Measurements from ENCODE around the gene MYT1. TPM values are rescaled to one million over a fixed set of nuclear protein-coding genes. Genes with fewer than 3 reads are reported as not detected.

The MYT1 gene
- total and polyA plus RNA-seq, 9 of the 15 experiments (the other 6 are each of a cell fraction or from before 2014, with no cell fraction given) = 0.02 to 0.12 (median 0.06) TPM; not detected in 4

DNA sequence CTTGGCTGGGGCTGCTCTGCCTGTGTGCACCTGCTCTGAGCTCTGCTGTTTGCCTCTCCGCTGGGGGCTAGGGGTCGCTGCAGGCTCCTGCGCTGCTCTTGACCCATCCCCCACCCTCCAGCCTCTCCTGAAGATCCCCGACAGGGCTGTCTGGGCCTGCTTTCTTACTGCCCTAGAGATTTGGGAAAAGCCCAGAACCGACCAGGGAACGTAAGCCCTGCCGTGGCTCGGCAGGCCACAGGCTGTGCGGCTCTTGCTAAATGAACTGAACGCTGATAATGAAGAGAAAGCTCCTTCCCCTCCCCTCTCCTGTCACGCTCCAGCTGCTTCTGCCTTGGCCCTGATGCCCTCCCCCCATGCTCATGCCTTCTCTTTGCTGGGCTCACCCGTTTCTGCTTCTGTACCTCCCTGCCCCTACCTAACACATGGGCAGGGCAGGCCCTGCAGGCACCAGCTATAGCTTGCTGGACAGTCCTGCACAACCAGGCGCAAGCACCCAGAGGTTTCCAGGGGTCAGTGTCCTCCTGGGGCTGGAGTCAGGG lies 59.3 kb downstream of the MYT1 start (continued):
- peak; percentile 41; the same call in 1 of the 2 replicates for TF ChIP-seq CXXC5 (CRISPR knock-in tag; IDR thresholded peaks at IDR 0.05)
- TF ChIP-seq CHD2 (IDR thresholded peaks at IDR 0.05; ENCODE audit: low read depth, low read length) = peak; percentile 62
- TF ChIP-seq CTCF (IDR thresholded peaks at IDR 0.05 in 2 of 3, conservative IDR thresholded peaks at IDR 0.05 in 1 of 3; ENCODE audit: insufficient read depth in 2 of 3, low read depth in 1 of 3, low read length in 3 of 3) = peak; percentile 73 to 90 (median 79)
- peak; percentile 59; the same call in 1 of the 2 replicates for TF ChIP-seq RB1 (IDR thresholded peaks at IDR 0.05; ENCODE audit: low read depth)
- no peak for TF ChIP-seq GABPB2 (CRISPR knock-in tag; conservative IDR thresholded peaks at IDR 0.05)
- TF ChIP-seq POLR2G (IDR thresholded peaks at IDR 0.05; ENCODE audit: low read depth, low read length) = no peak
- TF ChIP-seq GATAD2B (IDR thresholded peaks at IDR 0.05; ENCODE audit: borderline replicate concordance) = no peak
- 0 out of 2 replicates have a peak, but pooled peaks have one; percentile 39 for TF ChIP-seq ETS1 (conservative IDR thresholded peaks at IDR 0.05; ENCODE audit: control insufficient read depth, low read depth, low read length)
- TF ChIP-seq FOXP1 (CRISPR knock-in tag; IDR thresholded peaks at IDR 0.05) = peak; percentile 26; the same call in 1 of the 2 replicates
- peak in 1 of 2 experiments; percentile 37; a peak in 1 of 4 replicates for TF ChIP-seq TEAD1 (CRISPR knock-in tag; IDR thresholded peaks at IDR 0.05)
- TF ChIP-seq MYC (IDR thresholded peaks at IDR 0.05; ENCODE audit: low read depth, low read length) = 0 out of 2 replicates have a peak, but pooled peaks have one; percentile 43
- no peak for TF ChIP-seq MYC (CRISPR knock-in tag; IDR thresholded peaks at IDR 0.05; ENCODE audit: borderline replicate concordance, low read depth)
- 0 out of 2 replicates have a peak, but pooled peaks have one; percentile 32 for TF ChIP-seq SMAD4 (CRISPR knock-in tag; conservative IDR thresholded peaks at IDR 0.05)
- TF ChIP-seq, protein P1, sequence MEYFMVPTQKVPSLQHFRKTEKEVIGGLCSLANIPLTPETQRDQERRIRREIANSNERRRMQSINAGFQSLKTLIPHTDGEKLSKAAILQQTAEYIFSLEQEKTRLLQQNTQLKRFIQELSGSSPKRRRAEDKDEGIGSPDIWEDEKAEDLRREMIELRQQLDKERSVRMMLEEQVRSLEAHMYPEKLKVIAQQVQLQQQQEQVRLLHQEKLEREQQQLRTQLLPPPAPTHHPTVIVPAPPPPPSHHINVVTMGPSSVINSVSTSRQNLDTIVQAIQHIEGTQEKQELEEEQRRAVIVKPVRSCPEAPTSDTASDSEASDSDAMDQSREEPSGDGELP (CRISPR knock-in tag; IDR thresholded peaks at IDR 0.05; ENCODE audit: borderline replicate concordance) = 0 out of 2 replicates have a peak, but pooled peaks have one; percentile 48
- peak; percentile 40; the same call in 1 of the 2 replicates for TF ChIP-seq CREM (IDR thresholded peaks at IDR 0.05; ENCODE audit: low read depth)
- 0 out of 2 replicates have a peak, but pooled peaks have one; percentile 39 for TF ChIP-seq ZNF592 (IDR thresholded peaks at IDR 0.05)
- no peak for TF ChIP-seq ZNF551 (CRISPR knock-in tag; IDR thresholded peaks at IDR 0.05)
- no peak for TF ChIP-seq POLR2A (conservative IDR thresholded peaks at IDR 0.05)
- TF ChIP-seq ZBTB7A (IDR thresholded peaks at IDR 0.05; ENCODE audit: borderline replicate concordance, control insufficient read depth, low read depth, low read length) = peak; percentile 76; the same call in 1 of the 2 replicates
- TF ChIP-seq KLF16 (IDR thresholded peaks at IDR 0.05) = peak; percentile 38; the same call in 1 of the 2 replicates
